GM10248 (cell line): Measurements from ENCODE around the gene WDR37.
"Not testable (repeated sequence)": the region's sequence is repeated elsewhere in the genome, so short reads cannot be mapped to it uniquely, and the experiment has no call there.

Experiments
- CTCF ChIA-PET: fragments of 300-600 bp; sonication (Branson Sonifier 250); formaldehyde crosslinking; extraction: SDS; loops from one replicate; lab custom pipeline; 2021; ENCODE audit warnings: antibody characterized with exemption; lab: Yijun Ruan, JAX
- POLR2A ChIA-PET: fragments of 350-650 bp; sonication (Branson Sonifier 250); formaldehyde crosslinking; extraction: SDS; loops from one replicate; lab custom pipeline; 2020; ENCODE audit warnings: antibody characterized with exemption; lab: Yijun Ruan, JAX
- DNase-seq: peaks from one replicate; pipeline ENCODE4 v3.0.0; 2012; ENCODE audit errors: extremely low spot score
- CTCF ChIP-seq: IDR thresholded peaks from 2 replicates; pipeline ENCODE4 v1.5.1; 2012; ENCODE audit warnings: mild to moderate bottlenecking, low read depth; ENCODE audit errors: extremely low read depth, missing control alignments, control extremely low read depth

Gene WDR37

GRCh38 chr10:1159131-1160061, 103.2 kb downstream of the WDR37 start:
- POLR2A ChIA-PET: no interaction called here
- CTCF ChIA-PET: interaction anchor here (1.2 kb wide), 1 partner anchor 24 kb away, joined by 3 read pairs; no protein-coding TSS in a partner anchor
- DNase-seq: no peak
- no peak for TF ChIP-seq CTCF

DNA sequence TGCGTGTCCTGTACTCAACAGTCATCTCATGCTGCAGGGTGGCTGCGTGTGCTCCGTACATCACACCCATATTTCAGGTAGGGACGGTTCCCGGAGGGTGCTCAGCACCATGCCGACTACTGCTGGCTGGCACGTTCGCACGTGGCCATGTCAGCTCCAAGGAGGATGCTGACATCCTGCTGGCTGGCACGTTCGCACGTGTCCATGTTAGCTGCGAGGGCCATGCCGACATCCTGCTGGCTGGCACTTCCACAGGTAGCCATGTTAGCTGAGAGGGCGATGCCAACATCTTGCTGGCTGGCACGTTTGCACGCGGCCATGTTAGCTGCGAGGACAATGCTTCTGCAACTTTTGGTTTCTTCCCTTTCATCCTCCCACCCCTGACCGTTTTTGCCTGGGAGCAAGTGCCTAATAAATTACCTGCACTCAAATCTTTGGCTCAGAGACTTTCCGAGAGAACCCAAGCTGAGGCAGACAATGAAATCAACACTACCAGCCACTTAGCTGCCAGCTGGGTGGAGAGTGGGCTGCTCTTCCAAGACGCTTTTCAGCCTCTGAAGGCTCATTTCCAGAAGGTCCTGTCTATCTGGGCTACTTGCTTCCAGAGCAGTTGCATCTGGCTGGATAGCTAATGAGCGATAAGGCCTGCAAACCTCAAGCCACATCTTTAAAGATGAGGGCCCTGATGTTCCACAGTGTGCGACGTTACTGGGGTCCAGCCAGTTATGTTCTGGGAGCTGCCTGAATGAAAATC, 104.6 kb downstream of the WDR37 start:
- ChIA-PET CTCF (interaction anchor here (1.7 kb wide), 1 partner anchor 11 kb away, joined by 3 read pairs; no protein-coding TSS in a partner anchor), POLR2A (no interaction called here)
- DNase-seq: no peak
- TF ChIP-seq CTCF: no peak

DNA sequence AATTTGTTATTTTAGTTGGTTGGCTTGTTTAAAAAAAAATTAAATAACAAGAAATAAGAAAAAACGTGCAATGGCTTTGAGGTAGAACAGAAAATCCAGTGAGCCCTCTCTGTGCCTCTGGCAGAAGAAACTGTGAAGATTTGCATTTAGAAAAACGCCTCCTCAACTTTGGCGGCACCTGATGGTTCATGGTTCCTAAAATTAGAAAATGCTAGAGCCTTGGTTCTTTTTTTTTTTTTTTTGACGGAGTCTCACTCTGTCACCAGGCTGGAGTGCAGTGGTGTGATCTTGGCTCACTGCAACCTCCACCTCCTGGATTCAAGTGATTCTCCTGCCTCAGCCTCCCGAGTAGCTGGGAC, 105.1 kb downstream of the WDR37 start:
- DNase-seq, POLR2A ChIA-PET: not testable (repeated sequence)
- CTCF ChIA-PET: interaction anchor here (1.7 kb wide), 1 partner anchor 12 kb away, joined by 3 read pairs; no protein-coding TSS in a partner anchor

GRCh38 chr10:1162481-1163203, 106.5 kb downstream of the WDR37 start:
- CTCF ChIA-PET: interaction anchor here (1.7 kb wide), 1 partner anchor 13 kb away, joined by 3 read pairs; no protein-coding TSS in a partner anchor
- POLR2A ChIA-PET: no interaction called here
- no peak for DNase-seq
- TF ChIP-seq CTCF: no peak

DNA sequence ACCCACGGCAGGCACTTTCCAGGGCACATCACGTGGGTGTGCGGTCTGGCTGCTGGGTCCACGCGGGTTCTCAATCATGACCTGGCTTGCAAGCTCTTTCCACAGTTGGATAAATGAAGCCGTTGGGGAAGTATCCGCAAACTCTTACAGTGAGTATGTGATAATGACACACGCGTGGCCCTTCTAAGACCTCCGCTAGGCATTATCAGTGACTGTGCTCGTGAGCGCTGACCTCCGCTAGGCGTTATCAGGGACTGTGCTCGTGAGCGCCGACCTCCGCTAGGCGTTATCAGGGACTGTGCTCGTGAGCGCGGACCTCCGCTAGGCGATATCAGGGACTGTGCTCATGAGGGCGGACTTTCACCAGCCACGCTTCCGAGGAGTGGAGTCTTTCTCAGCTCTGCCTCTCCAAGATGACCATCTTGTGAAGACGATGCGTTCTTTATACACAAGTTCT, 107.0 kb downstream of the WDR37 start:
- DNase-seq: no peak
- TF ChIP-seq CTCF: no peak
- ChIA-PET POLR2A (interaction anchor here (0.6 kb wide), 1 partner anchor 107 kb away, joined by 3 read pairs; no protein-coding TSS in a partner anchor), CTCF (no interaction called here)

GRCh38 chr10:1163831-1164230, 107.6 kb downstream of the WDR37 start:
- DNase-seq: no peak
- POLR2A ChIA-PET: interaction anchor here (0.6 kb wide), 1 partner anchor 108 kb away, joined by 3 read pairs; no protein-coding TSS in a partner anchor
- CTCF ChIA-PET: no interaction called here
- no peak for TF ChIP-seq CTCF
